WTC11 (cell line): Measurements from ENCODE around the gene ASTN2. TPM values are rescaled to one million over a fixed set of nuclear protein-coding genes. Genes with fewer than 3 reads are reported as not detected.
A peak's percentile ranks its signal among the peaks of the same experiment; 100 is the strongest.

Experiments
- ATAC-seq: fragments of 200-7000 bp; cut with Tn5 transposase; 2 replicates; pipeline ENCODE4 v1.10.0; 2021; ENCODE audit warnings: mild to moderate bottlenecking, moderate library complexity
- CTCF ChIA-PET: fragments of 300-600 bp; sonication (Branson Sonifier 250); formaldehyde crosslinking; loops from one replicate; lab custom pipeline; 2021; ENCODE audit warnings: antibody characterized with exemption; lab: Charles Lee
- POLR2A ChIA-PET: fragments of 350-600 bp; sonication (Branson Sonifier 250); formaldehyde crosslinking; loops from one replicate; lab custom pipeline; 2021; ENCODE audit warnings: antibody characterized with exemption; lab: Charles Lee
- DNase-seq: peaks from one replicate; pipeline ENCODE4 v3.0.0; 2021; ENCODE audit warnings: low spot score
- H3K27ac Mint-ChIP-seq: 2 replicates; pipeline ENCODE4 v1.8.0; 2021; ENCODE audit warnings: mixed read lengths
- H3K27me3 Mint-ChIP-seq: 2 replicates; pipeline ENCODE4 v1.8.0; 2021; ENCODE audit warnings: low read depth, mild to moderate bottlenecking, moderate library complexity, mixed read lengths
- H3K36me3 Mint-ChIP-seq: 2 replicates; pipeline ENCODE4 v1.8.0; 2021; ENCODE audit warnings: mixed read lengths
- H3K4me1 Mint-ChIP-seq: 2 replicates; pipeline ENCODE4 v1.8.0; 2022; ENCODE audit warnings: mixed read lengths
- H3K4me3 Mint-ChIP-seq: 2 replicates; pipeline ENCODE4 v1.8.0; 2021; ENCODE audit warnings: mild to moderate bottlenecking, moderate library complexity, mixed read lengths
- H3K9me3 Mint-ChIP-seq: 2 replicates; pipeline ENCODE4 v1.8.0; 2021; ENCODE audit warnings: mixed read lengths
- ELF4 ChIP-seq: sonication (generic); formaldehyde crosslinking; IDR thresholded peaks from 2 replicates; pipeline ENCODE4 v1.8.1; 2022; ENCODE audit warnings: low read depth, mild to moderate bottlenecking, moderate library complexity, missing genetic modification reagents
- FOXJ3 ChIP-seq: sonication (generic); formaldehyde crosslinking; IDR thresholded peaks from 2 replicates; pipeline ENCODE4 v1.9.0; 2021; ENCODE audit warnings: missing genetic modification reagents, mild to moderate bottlenecking, borderline replicate concordance
- NFE2L1 ChIP-seq: sonication (generic); formaldehyde crosslinking; IDR thresholded peaks from 2 replicates; pipeline ENCODE4 v1.8.1; 2023; ENCODE audit warnings: missing genetic modification reagents
- NFYB ChIP-seq: sonication (generic); formaldehyde crosslinking; conservative IDR thresholded peaks from 2 replicates; pipeline ENCODE4 v1.8.0; 2022; ENCODE audit warnings: low read depth, missing genetic modification reagents
- ZNF121 ChIP-seq: sonication (generic); formaldehyde crosslinking; IDR thresholded peaks from 2 replicates; pipeline ENCODE4 v1.8.0; 2023; ENCODE audit warnings: missing genetic modification reagents
- ZNF138 ChIP-seq: sonication (generic); formaldehyde crosslinking; conservative IDR thresholded peaks from 2 replicates; pipeline ENCODE4 v1.8.1; 2022; ENCODE audit warnings: mild to moderate bottlenecking, moderate library complexity, missing genetic modification reagents
- ZNF232 ChIP-seq: sonication (generic); formaldehyde crosslinking; IDR thresholded peaks from 2 replicates; pipeline ENCODE4 v1.8.0; 2022; ENCODE audit warnings: mild to moderate bottlenecking, missing genetic modification reagents
- ZNF416 ChIP-seq: fragments of 250-450 bp; sonication (Bioruptor Pico); IDR thresholded peaks from 2 replicates; pipeline ENCODE4 v1.9.0; 2021; ENCODE audit warnings: mild to moderate bottlenecking, inconsistent platforms
- total RNA-seq: library from RNA; stranded (reverse); gene quantifications from 3 replicates; pipeline ENCODE4 v1.2.3, GENCODE V29; 2021
- TF ChIP-seq, protein P1 (sequence below): sonication (generic); formaldehyde crosslinking; IDR thresholded peaks from 2 replicates; pipeline ENCODE4 v1.8.0; 2022; ENCODE audit warnings: mild to moderate bottlenecking, missing genetic modification reagents
- TF ChIP-seq, protein P2 (sequence below): sonication (generic); formaldehyde crosslinking; IDR thresholded peaks from 2 replicates; pipeline ENCODE4 v1.8.1; 2022; ENCODE audit warnings: low read depth, missing genetic modification reagents, borderline replicate concordance
- TF ChIP-seq, protein P3 (sequence below): sonication (generic); formaldehyde crosslinking; IDR thresholded peaks from 2 replicates; pipeline ENCODE4 v1.8.1; 2023; ENCODE audit warnings: mild to moderate bottlenecking, missing genetic modification reagents, moderate library complexity
- TF ChIP-seq, protein P4 (sequence below): sonication (generic); formaldehyde crosslinking; IDR thresholded peaks from 2 replicates; pipeline ENCODE4 v1.8.0; 2022; ENCODE audit warnings: mild to moderate bottlenecking, missing genetic modification reagents
- TF ChIP-seq, protein P5 (sequence below): sonication (generic); formaldehyde crosslinking; IDR thresholded peaks from 2 replicates; pipeline ENCODE4 v1.8.1; 2023; ENCODE audit warnings: mild to moderate bottlenecking, missing genetic modification reagents, moderate library complexity
- TF ChIP-seq, protein P6 (sequence below): sonication (generic); formaldehyde crosslinking; IDR thresholded peaks from 2 replicates; pipeline ENCODE4 v1.8.1; 2023; ENCODE audit warnings: mild to moderate bottlenecking, moderate library complexity, missing genetic modification reagents
- TF ChIP-seq, protein P7 (sequence below): fragments of 250-450 bp; sonication (Bioruptor Pico); IDR thresholded peaks from 2 replicates; pipeline ENCODE4 v2.1.2; 2022; ENCODE audit warnings: mild to moderate bottlenecking, moderate library complexity
- TF ChIP-seq, protein P8 (sequence below): sonication (generic); formaldehyde crosslinking; IDR thresholded peaks from 2 replicates; pipeline ENCODE4 v1.8.0; 2023; ENCODE audit warnings: missing genetic modification reagents
- TF ChIP-seq, protein P9 (sequence below): sonication (generic); formaldehyde crosslinking; IDR thresholded peaks from 2 replicates; pipeline ENCODE4 v1.8.0; 2022; ENCODE audit warnings: mild to moderate bottlenecking, missing genetic modification reagents

ASTN2 gene
- total RNA-seq, 1 experiment from 2014 or later, result 16.2 TPM

DNA sequence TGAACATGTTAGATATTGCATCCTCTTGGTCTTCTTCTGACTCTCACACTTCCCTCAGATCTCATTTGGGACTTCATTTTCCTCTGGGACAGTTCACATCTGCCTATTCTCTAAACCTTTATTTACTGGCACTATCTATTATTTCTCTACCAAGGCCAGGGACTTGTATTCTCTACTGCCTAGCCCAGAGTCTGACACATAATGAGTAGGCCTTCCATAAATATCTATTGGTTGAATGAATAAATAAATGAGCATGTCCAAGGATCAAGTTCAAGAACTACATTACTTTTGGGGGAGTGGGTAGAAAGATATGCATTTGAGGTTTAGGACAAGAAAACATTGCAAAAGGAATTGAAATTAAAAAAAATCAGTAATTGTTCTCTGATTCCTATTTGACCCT, 477.5 kb downstream of the ASTN2 start (continued):
- TF ChIP-seq, protein P1, sequence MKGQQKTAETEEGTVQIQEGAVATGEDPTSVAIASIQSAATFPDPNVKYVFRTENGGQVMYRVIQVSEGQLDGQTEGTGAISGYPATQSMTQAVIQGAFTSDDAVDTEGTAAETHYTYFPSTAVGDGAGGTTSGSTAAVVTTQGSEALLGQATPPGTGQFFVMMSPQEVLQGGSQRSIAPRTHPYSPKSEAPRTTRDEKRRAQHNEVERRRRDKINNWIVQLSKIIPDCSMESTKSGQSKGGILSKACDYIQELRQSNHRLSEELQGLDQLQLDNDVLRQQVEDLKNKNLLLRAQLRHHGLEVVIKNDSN (CRISPR knock-in tag), result no peak
- TF ChIP-seq, all 79 proteins: peak for 0

DNA sequence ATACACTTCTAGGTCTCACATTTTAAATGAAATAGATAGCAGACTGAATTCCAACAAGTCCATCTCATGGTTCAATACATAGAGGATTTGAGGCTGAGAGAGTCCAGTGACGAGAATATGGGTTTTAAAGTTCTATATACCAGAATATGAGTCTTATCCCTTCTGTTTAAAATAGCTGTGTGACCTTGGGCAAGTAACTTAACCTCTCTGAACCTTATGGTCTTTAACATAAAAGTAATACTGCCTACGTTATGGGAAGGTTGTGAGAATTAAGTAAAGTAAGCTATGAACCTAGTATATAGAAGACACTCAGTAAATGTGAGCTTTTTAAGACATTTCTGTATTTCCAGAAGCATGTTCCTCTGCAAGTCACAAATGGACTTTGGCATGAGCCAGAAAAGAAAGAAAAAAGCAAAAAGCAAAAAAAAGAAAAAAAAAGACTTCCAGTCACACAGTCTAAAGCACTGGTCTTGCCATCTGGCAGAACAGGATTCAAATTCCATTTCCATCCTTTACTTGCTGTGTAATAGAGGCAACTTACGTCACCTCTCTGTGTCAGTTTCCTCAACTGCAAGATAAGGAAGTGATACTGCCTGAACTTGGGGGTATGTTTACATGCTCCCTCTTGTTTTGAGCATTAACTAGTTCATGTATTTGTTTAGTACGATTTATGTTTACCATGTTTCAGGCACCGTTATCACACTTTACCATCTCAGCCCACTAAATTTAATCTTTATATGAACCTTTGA, 479.5 kb downstream of the ASTN2 start:
- DNase-seq (no peak), ATAC-seq (no peak)
- no peak overlapping the region for H3K4me3 Mint-ChIP-seq
- H3K4me1 Mint-ChIP-seq, result peaks cover 22% of the 10 kb centered on the region
- ChIA-PET CTCF (no interaction called here), POLR2A (no interaction called here)
- peaks cover 4% of the 10 kb centered on the region for H3K9me3 Mint-ChIP-seq
- TF ChIP-seq, protein P2, sequence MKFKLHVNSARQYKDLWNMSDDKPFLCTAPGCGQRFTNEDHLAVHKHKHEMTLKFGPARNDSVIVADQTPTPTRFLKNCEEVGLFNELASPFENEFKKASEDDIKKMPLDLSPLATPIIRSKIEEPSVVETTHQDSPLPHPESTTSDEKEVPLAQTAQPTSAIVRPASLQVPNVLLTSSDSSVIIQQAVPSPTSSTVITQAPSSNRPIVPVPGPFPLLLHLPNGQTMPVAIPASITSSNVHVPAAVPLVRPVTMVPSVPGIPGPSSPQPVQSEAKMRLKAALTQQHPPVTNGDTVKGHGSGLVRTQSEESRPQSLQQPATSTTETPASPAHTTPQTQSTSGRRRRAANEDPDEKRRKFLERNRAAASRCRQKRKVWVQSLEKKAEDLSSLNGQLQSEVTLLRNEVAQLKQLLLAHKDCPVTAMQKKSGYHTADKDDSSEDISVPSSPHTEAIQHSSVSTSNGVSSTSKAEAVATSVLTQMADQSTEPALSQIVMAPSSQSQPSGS (CRISPR knock-in tag), result no peak
- TF ChIP-seq, protein P3, sequence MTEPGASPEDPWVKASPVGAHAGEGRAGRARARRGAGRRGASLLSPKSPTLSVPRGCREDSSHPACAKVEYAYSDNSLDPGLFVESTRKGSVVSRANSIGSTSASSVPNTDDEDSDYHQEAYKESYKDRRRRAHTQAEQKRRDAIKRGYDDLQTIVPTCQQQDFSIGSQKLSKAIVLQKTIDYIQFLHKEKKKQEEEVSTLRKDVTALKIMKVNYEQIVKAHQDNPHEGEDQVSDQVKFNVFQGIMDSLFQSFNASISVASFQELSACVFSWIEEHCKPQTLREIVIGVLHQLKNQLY (CRISPR knock-in tag), result no peak
- TF ChIP-seq, protein P4, sequence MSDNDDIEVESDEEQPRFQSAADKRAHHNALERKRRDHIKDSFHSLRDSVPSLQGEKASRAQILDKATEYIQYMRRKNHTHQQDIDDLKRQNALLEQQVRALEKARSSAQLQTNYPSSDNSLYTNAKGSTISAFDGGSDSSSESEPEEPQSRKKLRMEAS (CRISPR knock-in tag), result no peak
- TF ChIP-seq, protein P5, sequence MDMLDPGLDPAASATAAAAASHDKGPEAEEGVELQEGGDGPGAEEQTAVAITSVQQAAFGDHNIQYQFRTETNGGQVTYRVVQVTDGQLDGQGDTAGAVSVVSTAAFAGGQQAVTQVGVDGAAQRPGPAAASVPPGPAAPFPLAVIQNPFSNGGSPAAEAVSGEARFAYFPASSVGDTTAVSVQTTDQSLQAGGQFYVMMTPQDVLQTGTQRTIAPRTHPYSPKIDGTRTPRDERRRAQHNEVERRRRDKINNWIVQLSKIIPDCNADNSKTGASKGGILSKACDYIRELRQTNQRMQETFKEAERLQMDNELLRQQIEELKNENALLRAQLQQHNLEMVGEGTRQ (CRISPR knock-in tag), result no peak
- TF ChIP-seq, protein P6, sequence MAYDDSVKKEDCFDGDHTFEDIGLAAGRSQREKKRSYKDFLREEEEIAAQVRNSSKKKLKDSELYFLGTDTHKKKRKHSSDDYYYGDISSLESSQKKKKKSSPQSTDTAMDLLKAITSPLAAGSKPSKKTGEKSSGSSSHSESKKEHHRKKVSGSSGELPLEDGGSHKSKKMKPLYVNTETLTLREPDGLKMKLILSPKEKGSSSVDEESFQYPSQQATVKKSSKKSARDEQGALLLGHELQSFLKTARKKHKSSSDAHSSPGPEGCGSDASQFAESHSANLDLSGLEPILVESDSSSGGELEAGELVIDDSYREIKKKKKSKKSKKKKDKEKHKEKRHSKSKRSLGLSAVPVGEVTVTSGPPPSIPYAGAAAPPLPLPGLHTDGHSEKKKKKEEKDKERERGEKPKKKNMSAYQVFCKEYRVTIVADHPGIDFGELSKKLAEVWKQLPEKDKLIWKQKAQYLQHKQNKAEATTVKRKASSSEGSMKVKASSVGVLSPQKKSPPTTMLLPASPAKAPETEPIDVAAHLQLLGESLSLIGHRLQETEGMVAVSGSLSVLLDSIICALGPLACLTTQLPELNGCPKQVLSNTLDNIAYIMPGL (CRISPR knock-in tag), result no peak
- TF ChIP-seq ZNF232 (CRISPR knock-in tag) (no peak), FOXJ3 (CRISPR knock-in tag) (no peak), ZNF138 (CRISPR knock-in tag) (no peak), ZNF416 (CRISPR knock-in tag) (no peak)
- TF ChIP-seq, protein P7, sequence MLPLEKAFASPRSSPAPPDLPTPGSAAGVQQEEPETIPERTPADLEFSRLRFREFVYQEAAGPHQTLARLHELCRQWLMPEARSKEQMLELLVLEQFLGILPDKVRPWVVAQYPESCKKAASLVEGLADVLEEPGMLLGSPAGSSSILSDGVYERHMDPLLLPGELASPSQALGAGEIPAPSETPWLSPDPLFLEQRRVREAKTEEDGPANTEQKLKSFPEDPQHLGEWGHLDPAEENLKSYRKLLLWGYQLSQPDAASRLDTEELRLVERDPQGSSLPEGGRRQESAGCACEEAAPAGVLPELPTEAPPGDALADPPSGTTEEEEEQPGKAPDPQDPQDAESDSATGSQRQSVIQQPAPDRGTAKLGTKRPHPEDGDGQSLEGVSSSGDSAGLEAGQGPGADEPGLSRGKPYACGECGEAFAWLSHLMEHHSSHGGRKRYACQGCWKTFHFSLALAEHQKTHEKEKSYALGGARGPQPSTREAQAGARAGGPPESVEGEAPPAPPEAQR (CRISPR knock-in tag), result no peak
- TF ChIP-seq, protein P8, sequence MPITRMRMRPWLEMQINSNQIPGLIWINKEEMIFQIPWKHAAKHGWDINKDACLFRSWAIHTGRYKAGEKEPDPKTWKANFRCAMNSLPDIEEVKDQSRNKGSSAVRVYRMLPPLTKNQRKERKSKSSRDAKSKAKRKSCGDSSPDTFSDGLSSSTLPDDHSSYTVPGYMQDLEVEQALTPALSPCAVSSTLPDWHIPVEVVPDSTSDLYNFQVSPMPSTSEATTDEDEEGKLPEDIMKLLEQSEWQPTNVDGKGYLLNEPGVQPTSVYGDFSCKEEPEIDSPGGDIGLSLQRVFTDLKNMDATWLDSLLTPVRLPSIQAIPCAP, result no peak
- no peaks in the 10 kb centered on the region for H3K27me3 Mint-ChIP-seq
- no peaks in the 10 kb centered on the region for H3K36me3 Mint-ChIP-seq
- no peak overlapping the region for H3K27ac Mint-ChIP-seq

DNA sequence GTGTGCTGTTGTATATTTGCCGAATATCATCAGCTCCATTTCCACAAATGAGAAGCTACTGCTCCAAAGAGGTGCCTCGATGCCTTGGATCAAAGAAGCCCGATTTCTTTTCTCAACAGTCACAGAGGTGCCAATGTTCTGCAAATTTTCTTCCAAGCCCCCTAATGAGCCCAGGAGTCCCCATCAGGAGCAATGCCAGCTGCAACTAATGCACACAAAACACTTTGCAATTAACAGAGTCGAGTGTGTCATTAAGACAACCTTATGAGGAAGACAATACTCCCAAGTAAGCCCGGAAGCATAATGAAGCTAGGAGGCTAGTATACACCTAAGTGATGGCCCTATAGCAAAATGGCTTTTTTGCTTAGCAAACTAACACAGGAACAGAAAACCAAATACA, 480.7 kb downstream of the ASTN2 start:
- 0 out of 2 replicates have a peak overlapping the region, but pooled peaks have one; percentile 51 for H3K27ac Mint-ChIP-seq
- DNase-seq (no peak), ATAC-seq (no peak)
- H3K27me3 Mint-ChIP-seq, result no peaks in the 10 kb centered on the region
- ChIA-PET CTCF (interaction anchor here (0.6 kb wide), 2 partner anchors 42 to 197 kb away, joined by 3 read pairs; no protein-coding TSS in a partner anchor), POLR2A (interaction anchor here (0.7 kb wide), 1 partner anchor 9 kb away, joined by 3 read pairs; no protein-coding TSS in a partner anchor)
- no peaks in the 10 kb centered on the region for H3K36me3 Mint-ChIP-seq
- no peak overlapping the region for H3K4me3 Mint-ChIP-seq
- H3K9me3 Mint-ChIP-seq, result peaks cover 4% of the 10 kb centered on the region
- H3K4me1 Mint-ChIP-seq, result peaks cover 34% of the 10 kb centered on the region
- TF ChIP-seq, protein P9, sequence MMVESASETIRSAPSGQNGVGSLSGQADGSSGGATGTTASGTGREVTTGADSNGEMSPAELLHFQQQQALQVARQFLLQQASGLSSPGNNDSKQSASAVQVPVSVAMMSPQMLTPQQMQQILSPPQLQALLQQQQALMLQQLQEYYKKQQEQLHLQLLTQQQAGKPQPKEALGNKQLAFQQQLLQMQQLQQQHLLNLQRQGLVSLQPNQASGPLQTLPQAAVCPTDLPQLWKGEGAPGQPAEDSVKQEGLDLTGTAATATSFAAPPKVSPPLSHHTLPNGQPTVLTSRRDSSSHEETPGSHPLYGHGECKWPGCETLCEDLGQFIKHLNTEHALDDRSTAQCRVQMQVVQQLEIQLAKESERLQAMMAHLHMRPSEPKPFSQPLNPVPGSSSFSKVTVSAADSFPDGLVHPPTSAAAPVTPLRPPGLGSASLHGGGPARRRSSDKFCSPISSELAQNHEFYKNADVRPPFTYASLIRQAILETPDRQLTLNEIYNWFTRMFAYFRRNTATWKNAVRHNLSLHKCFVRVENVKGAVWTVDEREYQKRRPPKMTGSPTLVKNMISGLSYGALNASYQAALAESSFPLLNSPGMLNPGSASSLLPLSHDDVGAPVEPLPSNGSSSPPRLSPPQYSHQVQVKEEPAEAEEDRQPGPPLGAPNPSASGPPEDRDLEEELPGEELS (CRISPR knock-in tag), result no peak
- no peak for TF ChIP-seq ZNF121 (CRISPR knock-in tag)
- no peak for TF ChIP-seq NFYB (CRISPR knock-in tag)
- TF ChIP-seq ELF4 (CRISPR knock-in tag), result no peak
- TF ChIP-seq, protein P5 (CRISPR knock-in tag), result no peak
- TF ChIP-seq, protein P2 (CRISPR knock-in tag), result no peak
- TF ChIP-seq, protein P4 (CRISPR knock-in tag), result no peak
- TF ChIP-seq NFE2L1 (CRISPR knock-in tag), result no peak
